Measurements from ENCODE around the gene LRRC75A.

DNA sequence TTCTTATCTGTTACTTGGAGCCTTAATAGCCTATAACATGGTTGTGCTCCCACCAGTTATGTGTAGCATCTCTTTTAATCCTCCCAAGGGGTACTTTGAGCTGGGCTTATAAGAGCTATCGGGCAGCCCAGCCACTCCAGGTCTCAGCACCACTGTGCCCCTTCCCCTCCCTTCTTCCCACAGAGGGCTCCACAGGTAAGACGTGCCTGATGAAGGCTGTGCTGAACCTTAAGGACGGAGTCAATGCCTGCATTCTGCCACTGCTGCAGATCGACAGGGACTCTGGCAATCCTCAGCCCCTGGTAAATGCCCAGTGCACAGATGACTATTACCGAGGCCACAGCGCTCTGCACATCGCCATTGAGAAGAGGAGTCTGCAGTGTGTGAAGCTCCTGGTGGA, 69.6 kb downstream of the LRRC75A start:
- TF ChIP-seq EZH2phosphoT487 (IDR thresholded peaks at IDR 0.05; ENCODE audit: low read depth), result no peak
- TF ChIP-seq, protein P1, sequence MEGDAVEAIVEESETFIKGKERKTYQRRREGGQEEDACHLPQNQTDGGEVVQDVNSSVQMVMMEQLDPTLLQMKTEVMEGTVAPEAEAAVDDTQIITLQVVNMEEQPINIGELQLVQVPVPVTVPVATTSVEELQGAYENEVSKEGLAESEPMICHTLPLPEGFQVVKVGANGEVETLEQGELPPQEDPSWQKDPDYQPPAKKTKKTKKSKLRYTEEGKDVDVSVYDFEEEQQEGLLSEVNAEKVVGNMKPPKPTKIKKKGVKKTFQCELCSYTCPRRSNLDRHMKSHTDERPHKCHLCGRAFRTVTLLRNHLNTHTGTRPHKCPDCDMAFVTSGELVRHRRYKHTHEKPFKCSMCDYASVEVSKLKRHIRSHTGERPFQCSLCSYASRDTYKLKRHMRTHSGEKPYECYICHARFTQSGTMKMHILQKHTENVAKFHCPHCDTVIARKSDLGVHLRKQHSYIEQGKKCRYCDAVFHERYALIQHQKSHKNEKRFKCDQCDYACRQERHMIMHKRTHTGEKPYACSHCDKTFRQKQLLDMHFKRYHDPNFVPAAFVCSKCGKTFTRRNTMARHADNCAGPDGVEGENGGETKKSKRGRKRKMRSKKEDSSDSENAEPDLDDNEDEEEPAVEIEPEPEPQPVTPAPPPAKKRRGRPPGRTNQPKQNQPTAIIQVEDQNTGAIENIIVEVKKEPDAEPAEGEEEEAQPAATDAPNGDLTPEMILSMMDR (IDR thresholded peaks at IDR 0.05; ENCODE audit: low read depth, low read length), result no peak

Measured in OCI-LY3 (cell line).